KOPT-K1 (cell line): ENCODE measurements around the gene WDHD1.
A peak's percentile ranks its signal among the peaks of the same experiment; 100 is the strongest.
"Not testable (repeated sequence)": the region's sequence is repeated elsewhere in the genome, so short reads cannot be mapped to it uniquely, and the experiment has no call there.

Experiments
- H3K27ac ChIP-seq: fragments of 200-600 bp; sonication (generic); 2 replicates; pipeline ENCODE4 v1.5.1; 2016; ENCODE audit warnings: antibody characterized with exemption, mild to moderate bottlenecking, low read depth, low read length; ENCODE audit not compliant: poor library complexity, severe bottlenecking
- H3K36me3 ChIP-seq: fragments of 200-600 bp; sonication (generic); 2 replicates; pipeline ENCODE4 v1.5.1; 2017; ENCODE audit warnings: antibody characterized with exemption, mild to moderate bottlenecking, low read length, moderate library complexity; ENCODE audit not compliant: insufficient read depth
- H3K9me3 ChIP-seq: fragments of 200-600 bp; sonication (generic); 2 replicates; pipeline ENCODE4 v1.5.1; 2017; ENCODE audit warnings: antibody characterized with exemption, low read length, mild to moderate bottlenecking; ENCODE audit not compliant: insufficient read depth, poor library complexity, severe bottlenecking

The WDHD1 gene

GRCh38 chr14:55052269-55052930 is 25.5 kb upstream of the WDHD1 start:
- peaks cover 42% of the 10 kb centered on the region for H3K36me3 ChIP-seq
- H3K9me3 ChIP-seq, result no peaks in the 10 kb centered on the region
- H3K27ac ChIP-seq, result peak overlapping the region; percentile 98

- no peaks in the 10 kb centered on the region for H3K9me3 ChIP-seq
- H3K27ac ChIP-seq, result peak within 1 kb of the TSS; percentile 98
- peaks cover 34% of the 10 kb centered on the region for H3K36me3 ChIP-seq
These were observed 24.7 kb upstream of the WDHD1 start, which contains the start of gene MAPK1IP1L for GRCh38 chr14:55051423-55052268. MAPK1IP1L (plus strand) TSS chr14:55051647; CDS start chr14:55061684, 10,037 bp downstream.

- Histone ChIP-seq H3K27ac (peak overlapping the region; percentile 98), H3K36me3 (peaks cover 29% of the 10 kb centered on the region), H3K9me3 (no peaks in the 10 kb centered on the region)
These were observed 24.2 kb upstream of the WDHD1 start for GRCh38 chr14:55051165-55051422.

DNA sequence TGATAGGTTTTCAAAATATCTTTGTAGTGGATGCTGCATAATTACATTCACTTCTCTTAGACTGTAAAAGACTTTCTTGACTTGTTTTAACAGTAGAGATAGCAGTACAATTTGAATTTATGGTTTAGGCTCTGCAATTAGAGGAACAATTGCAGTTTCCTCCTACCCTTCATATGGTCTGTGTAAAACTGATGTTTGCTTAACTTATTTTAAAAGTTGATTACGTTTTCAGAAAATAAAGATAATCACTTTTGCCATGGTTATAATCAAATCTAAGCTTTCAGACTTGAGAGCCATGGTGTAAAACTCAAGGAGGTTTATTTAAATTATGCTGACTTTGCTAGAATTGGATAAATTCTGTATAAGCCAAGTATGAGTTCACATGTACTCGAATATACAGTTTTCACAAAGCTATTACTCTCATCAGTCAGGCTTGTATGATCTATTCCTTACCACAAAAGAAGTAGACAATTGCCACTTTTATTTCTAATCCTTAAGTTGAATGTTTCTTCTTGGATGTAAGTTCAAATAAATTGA is 22.1 kb upstream of the WDHD1 start:
- Histone ChIP-seq H3K27ac (no peak overlapping the region), H3K9me3 (no peaks in the 10 kb centered on the region), H3K36me3 (peaks cover 25% of the 10 kb centered on the region)

GRCh38 chr14:55047301-55048053 is 20.6 kb upstream of the WDHD1 start:
- H3K9me3 ChIP-seq, result no peaks in the 10 kb centered on the region
- H3K27ac ChIP-seq, result no peak overlapping the region
- peaks cover 33% of the 10 kb centered on the region for H3K36me3 ChIP-seq

- Histone ChIP-seq H3K36me3 (peaks cover 52% of the 10 kb centered on the region), H3K27ac (no peak overlapping the region), H3K9me3 (no peaks in the 10 kb centered on the region)
These were observed 18.2 kb upstream of the WDHD1 start for GRCh38 chr14:55045087-55045486.

- peaks cover 66% of the 10 kb centered on the region for H3K36me3 ChIP-seq
- H3K9me3 ChIP-seq, result no peaks in the 10 kb centered on the region
- H3K27ac ChIP-seq, result no peak overlapping the region
These were observed 16.6 kb upstream of the WDHD1 start for GRCh38 chr14:55043528-55043927.

DNA sequence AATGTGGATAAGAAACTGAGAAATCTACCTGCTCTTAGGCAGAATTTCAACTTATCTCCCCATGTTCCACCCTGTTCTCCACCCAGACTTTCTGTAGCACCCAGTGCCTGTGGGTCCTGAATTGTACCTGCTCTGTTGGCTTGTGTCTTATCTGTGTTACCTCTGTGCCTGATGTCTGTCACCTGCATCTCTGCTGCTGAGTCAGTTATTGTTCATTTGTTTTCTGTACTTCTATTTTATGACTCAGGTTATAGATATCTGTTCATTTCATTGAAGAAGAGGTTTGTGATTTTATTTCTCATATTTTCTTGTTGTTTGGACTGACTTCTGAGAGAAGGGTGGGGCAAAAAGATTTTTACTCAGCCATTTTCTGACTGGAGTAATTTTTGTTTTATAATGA is 11.8 kb upstream of the WDHD1 start:
- Histone ChIP-seq H3K36me3 (peaks cover 92% of the 10 kb centered on the region), H3K9me3 (peaks cover 3% of the 10 kb centered on the region), H3K27ac (no peak overlapping the region)

GRCh38 chr14:55037995-55038394 is 11.1 kb upstream of the WDHD1 start:
- H3K36me3 ChIP-seq, result peaks cover 91% of the 10 kb centered on the region
- H3K9me3 ChIP-seq, H3K27ac ChIP-seq: not testable (repeated sequence)

GRCh38 chr14:55031190-55031589 is 4.3 kb upstream of the WDHD1 start:
- no peak overlapping the region for H3K27ac ChIP-seq
- H3K36me3 ChIP-seq, result peaks cover 39% of the 10 kb centered on the region
- H3K9me3 ChIP-seq, result no peaks in the 10 kb centered on the region

DNA sequence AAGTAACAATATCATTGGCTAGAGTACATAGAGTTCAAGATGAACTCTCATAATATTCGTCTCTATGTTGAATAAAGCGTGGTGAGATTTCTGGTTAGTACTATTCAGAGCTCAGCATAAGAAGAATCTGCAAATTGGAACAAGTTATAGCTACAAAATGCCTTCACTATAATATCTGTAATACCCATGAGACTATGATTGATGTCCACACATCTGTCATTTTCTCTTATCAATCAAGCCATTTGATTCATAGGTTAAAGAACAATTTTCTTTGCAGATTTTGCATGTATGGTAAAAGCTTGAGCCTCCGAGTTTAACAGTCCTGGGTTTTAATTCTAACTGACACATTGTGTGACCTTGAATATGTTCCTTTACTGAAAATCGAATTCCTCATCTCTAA is 1.6 kb upstream of the WDHD1 start:
- Histone ChIP-seq H3K9me3 (no peaks in the 10 kb centered on the region), H3K27ac (peak overlapping the region; percentile 89), H3K36me3 (peaks cover 26% of the 10 kb centered on the region)

- H3K27ac ChIP-seq, result peak overlapping the region; percentile 89
- H3K36me3 ChIP-seq, result peaks cover 26% of the 10 kb centered on the region
These were observed 1.2 kb upstream of the WDHD1 start for GRCh38 chr14:55028066-55028465.

GRCh38 chr14:55026441-55026792 is 482 bp downstream of the WDHD1 start:
- Histone ChIP-seq H3K36me3 (peaks cover 33% of the 10 kb centered on the region), H3K9me3 (no peaks in the 10 kb centered on the region), H3K27ac (peak overlapping the region; percentile 89)

More at GRCh38 chr14:55028066-55028465, 1.2 kb upstream of the WDHD1 start:
- no peaks in the 10 kb centered on the region for H3K9me3 ChIP-seq

- Histone ChIP-seq H3K27ac (peak overlapping the region; percentile 89), H3K9me3 (no peaks in the 10 kb centered on the region)
These were observed 951 bp downstream of the WDHD1 start for GRCh38 chr14:55025948-55026347.

DNA sequence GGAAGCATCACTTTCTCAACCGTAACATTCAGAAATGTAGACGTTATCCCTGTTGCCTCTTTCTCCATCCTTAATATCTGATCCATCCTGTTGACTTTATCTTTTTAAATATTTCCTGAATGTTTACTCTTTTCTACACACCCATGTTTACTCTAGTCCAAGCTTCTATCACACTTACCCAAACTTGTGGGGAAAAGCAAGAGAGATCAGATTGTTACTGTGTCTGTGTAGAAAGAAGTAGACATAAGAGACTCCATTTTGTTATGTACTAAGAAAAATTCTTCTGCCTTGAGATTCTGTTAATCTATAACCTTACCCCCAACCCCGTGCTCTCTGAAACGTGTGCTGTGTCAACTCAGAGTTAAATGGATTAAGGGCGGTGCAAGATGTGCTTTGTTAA is 2.5 kb downstream of the WDHD1 start:
- H3K9me3 ChIP-seq, H3K27ac ChIP-seq: not testable (repeated sequence)
- H3K36me3 ChIP-seq, result peaks cover 54% of the 10 kb centered on the region

More at GRCh38 chr14:55025948-55026347, 951 bp downstream of the WDHD1 start:
- peaks cover 38% of the 10 kb centered on the region for H3K36me3 ChIP-seq
